Type B pancreatic cell (in vitro differentiated cells): ENCODE results near the gene NT5DC1. TPM values are rescaled to one million over a fixed set of nuclear protein-coding genes. Genes with fewer than 3 reads are reported as not detected.
A peak's percentile ranks its signal among the peaks of the same experiment; 100 is the strongest.

ENCODE experiments used
- DNase-seq: peaks from one replicate; pipeline ENCODE4 v3.0.0; 2021; ENCODE audit warnings: mixed read lengths; ENCODE audit not compliant: unreplicated experiment; ENCODE audit errors: extremely low spot score
- H3K27ac Mint-ChIP-seq: 2 replicates; pipeline ENCODE4 v1.8.0; 2021; ENCODE audit warnings: mild to moderate bottlenecking, mixed read lengths
- H3K27me3 Mint-ChIP-seq: 2 replicates; pipeline ENCODE4 v1.8.0; 2021; ENCODE audit warnings: mixed read lengths
- H3K36me3 Mint-ChIP-seq: 2 replicates; pipeline ENCODE4 v1.8.0; 2021; ENCODE audit warnings: mixed read lengths
- H3K4me1 Mint-ChIP-seq: one replicate; pipeline ENCODE4 v1.8.0; 2021; ENCODE audit warnings: mixed read lengths; ENCODE audit not compliant: unreplicated experiment
- H3K4me3 Mint-ChIP-seq: 2 replicates; pipeline ENCODE4 v1.8.0; 2021; ENCODE audit warnings: mild to moderate bottlenecking, mixed read lengths
- H3K9me3 Mint-ChIP-seq: 2 replicates; pipeline ENCODE4 v1.8.0; 2021; ENCODE audit warnings: mixed read lengths
- total RNA-seq: library from RNA; stranded (reverse); gene quantifications from 2 replicates; pipeline ENCODE4 v1.2.1, GENCODE V29; 2021; ENCODE audit warnings: low replicate concordance
- TF ChIP-seq, protein P1 (sequence below): fragments of 200-600 bp; sonication (generic); conservative IDR thresholded peaks from 2 replicates; pipeline ENCODE4 v1.5.0; 2021; ENCODE audit warnings: antibody characterized with exemption, mild to moderate bottlenecking

NT5DC1 gene
- total RNA-seq, 1 donor from 2014 or later = 36.7 TPM

DNA sequence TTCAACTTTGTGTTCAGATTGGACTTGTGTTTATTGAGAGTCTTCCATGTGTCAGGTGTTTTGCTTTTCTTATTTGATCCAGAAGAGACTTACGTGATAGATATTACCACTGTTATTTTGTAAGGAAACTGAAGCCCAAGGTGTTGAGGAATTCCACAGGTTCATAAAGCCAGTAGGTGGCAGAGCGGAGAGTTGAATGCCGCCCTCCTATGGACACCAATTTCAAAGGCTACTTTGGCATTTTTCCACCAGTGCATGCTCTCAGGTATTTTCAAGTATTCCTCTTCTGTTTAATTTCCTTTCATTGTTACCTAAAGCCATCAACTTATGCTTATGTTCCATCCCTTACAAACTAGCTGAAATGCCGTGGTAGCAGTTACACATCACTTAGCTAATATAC, 39.3 kb downstream of the NT5DC1 start:
- Mint-ChIP-seq H3K4me1 (peaks cover 5% of the 10 kb centered on the region), H3K27ac (no peak overlapping the region), H3K27me3 (no peaks in the 10 kb centered on the region), H3K36me3 (no peaks in the 10 kb centered on the region), H3K9me3 (no peaks in the 10 kb centered on the region), H3K4me3 (no peak overlapping the region)
- no peak for DNase-seq
- TF ChIP-seq, protein P1, sequence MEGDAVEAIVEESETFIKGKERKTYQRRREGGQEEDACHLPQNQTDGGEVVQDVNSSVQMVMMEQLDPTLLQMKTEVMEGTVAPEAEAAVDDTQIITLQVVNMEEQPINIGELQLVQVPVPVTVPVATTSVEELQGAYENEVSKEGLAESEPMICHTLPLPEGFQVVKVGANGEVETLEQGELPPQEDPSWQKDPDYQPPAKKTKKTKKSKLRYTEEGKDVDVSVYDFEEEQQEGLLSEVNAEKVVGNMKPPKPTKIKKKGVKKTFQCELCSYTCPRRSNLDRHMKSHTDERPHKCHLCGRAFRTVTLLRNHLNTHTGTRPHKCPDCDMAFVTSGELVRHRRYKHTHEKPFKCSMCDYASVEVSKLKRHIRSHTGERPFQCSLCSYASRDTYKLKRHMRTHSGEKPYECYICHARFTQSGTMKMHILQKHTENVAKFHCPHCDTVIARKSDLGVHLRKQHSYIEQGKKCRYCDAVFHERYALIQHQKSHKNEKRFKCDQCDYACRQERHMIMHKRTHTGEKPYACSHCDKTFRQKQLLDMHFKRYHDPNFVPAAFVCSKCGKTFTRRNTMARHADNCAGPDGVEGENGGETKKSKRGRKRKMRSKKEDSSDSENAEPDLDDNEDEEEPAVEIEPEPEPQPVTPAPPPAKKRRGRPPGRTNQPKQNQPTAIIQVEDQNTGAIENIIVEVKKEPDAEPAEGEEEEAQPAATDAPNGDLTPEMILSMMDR = no peak

DNA sequence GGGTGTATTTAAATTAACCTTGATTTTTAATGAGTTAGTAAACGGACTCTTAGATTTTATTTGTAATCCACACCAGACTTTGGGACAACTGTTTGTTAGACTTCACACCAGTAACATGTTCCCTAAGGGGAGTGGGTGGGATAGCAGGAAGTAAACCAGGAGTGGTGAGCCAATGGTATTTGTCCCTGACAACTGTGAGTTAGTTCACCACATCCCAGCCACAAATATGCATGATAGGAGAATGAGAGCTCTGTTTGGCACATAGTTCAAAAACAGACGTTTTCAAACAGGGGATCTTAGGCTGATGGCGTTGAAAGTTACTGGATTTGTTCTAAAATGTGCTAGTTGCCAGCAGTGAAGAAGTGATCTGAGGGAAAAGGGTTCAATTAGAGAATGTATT, 44.0 kb downstream of the NT5DC1 start:
- Mint-ChIP-seq H3K27ac (no peak overlapping the region), H3K36me3 (no peaks in the 10 kb centered on the region), H3K27me3 (no peaks in the 10 kb centered on the region), H3K9me3 (no peaks in the 10 kb centered on the region), H3K4me1 (peaks cover 5% of the 10 kb centered on the region), H3K4me3 (no peak overlapping the region)
- no peak for DNase-seq
- TF ChIP-seq, protein P1 = no peak

- no peaks in the 10 kb centered on the region for H3K27me3 Mint-ChIP-seq
- no peaks in the 10 kb centered on the region for H3K36me3 Mint-ChIP-seq
- H3K4me3 Mint-ChIP-seq = no peak overlapping the region
- peak overlapping the region; percentile 40 for H3K27ac Mint-ChIP-seq
- H3K4me1 Mint-ChIP-seq = peaks cover 5% of the 10 kb centered on the region
- H3K9me3 Mint-ChIP-seq = no peaks in the 10 kb centered on the region
- DNase-seq = no peak
- TF ChIP-seq, protein P1 = no peak
Observed at GRCh38 chr6:116145803-116146675, 45.4 kb downstream of the NT5DC1 start.

GRCh38 chr6:116152620-116153019, 52.0 kb downstream of the NT5DC1 start:
- TF ChIP-seq, protein P1 = no peak
- Mint-ChIP-seq H3K27me3 (no peaks in the 10 kb centered on the region), H3K36me3 (peaks cover 5% of the 10 kb centered on the region), H3K9me3 (no peaks in the 10 kb centered on the region), H3K4me3 (no peak overlapping the region), H3K4me1 (peaks cover 6% of the 10 kb centered on the region), H3K27ac (no peak overlapping the region)
- no peak for DNase-seq

- DNase-seq = no peak
- Mint-ChIP-seq H3K4me1 (peaks cover 6% of the 10 kb centered on the region), H3K9me3 (no peaks in the 10 kb centered on the region), H3K27ac (no peak overlapping the region), H3K27me3 (no peaks in the 10 kb centered on the region), H3K36me3 (peaks cover 5% of the 10 kb centered on the region), H3K4me3 (no peak overlapping the region)
- TF ChIP-seq, protein P1 = no peak
Observed at GRCh38 chr6:116154887-116155286, 54.2 kb downstream of the NT5DC1 start.
